Lung (tissue), 12 donors: ENCODE measurements around the gene RPP38. TPM values are rescaled to one million over a fixed set of nuclear protein-coding genes. Genes with fewer than 3 reads are reported as not detected.

Source experiments
- ATAC-seq: fragments of 200-7000 bp; cut with Tn5 transposase; one replicate; pipeline ENCODE4 v1.9.1; 2020; ENCODE audit warnings: moderate number of reproducible peaks; ENCODE audit not compliant: insufficient read depth, low FRiP score
- DNase-seq, 3 donors: peaks; one replicate each; pipeline ENCODE4 v3.0.0-alpha.2; 2013 to 2017
- H3K27ac ChIP-seq, 2 donors: one replicate each; pipeline ENCODE4 v1.5.1; 2013; ENCODE audit warnings: mild to moderate bottlenecking in 2 of 2, moderate library complexity in 2 of 2, control low read depth in 1 of 2, inconsistent platforms in 1 of 2, low read depth in 1 of 2, low read length in 1 of 2
- H3K27me3 ChIP-seq, 3 donors: one replicate each; pipeline ENCODE4 v1.5.1; 2013; ENCODE audit warnings: low read length in 2 of 3; ENCODE audit not compliant: control insufficient read depth in 3 of 3, insufficient read depth in 3 of 3
- H3K36me3 ChIP-seq, 4 donors: one replicate each; pipeline ENCODE4 v1.5.1; 2013; ENCODE audit warnings: low read length in 4 of 4, mild to moderate bottlenecking in 1 of 4, moderate library complexity in 1 of 4; ENCODE audit not compliant: control insufficient read depth in 4 of 4, insufficient read depth in 4 of 4
- H3K4me1 ChIP-seq, 5 donors: one replicate each; pipeline ENCODE4 v1.5.1; 2013; ENCODE audit warnings: low read length in 5 of 5, mild to moderate bottlenecking in 2 of 5, moderate library complexity in 1 of 5; ENCODE audit not compliant: control insufficient read depth in 5 of 5, insufficient read depth in 5 of 5
- H3K4me3 ChIP-seq: one replicate; pipeline ENCODE4 v1.5.1; 2013; ENCODE audit warnings: mild to moderate bottlenecking, control low read depth, moderate library complexity
- H3K9ac ChIP-seq, 2 donors: one replicate each; pipeline ENCODE4 v1.5.1; 2013; ENCODE audit warnings: low read length in 2 of 2, control low read depth in 1 of 2; ENCODE audit not compliant: insufficient read depth in 1 of 2
- H3K9me3 ChIP-seq, 4 donors: one replicate each; pipeline ENCODE4 v1.5.1; 2013; ENCODE audit warnings: low read length in 3 of 4, mild to moderate bottlenecking in 1 of 4, moderate library complexity in 1 of 4; ENCODE audit not compliant: control insufficient read depth in 4 of 4, insufficient read depth in 3 of 4
- WGBS, 2 donors: extraction: QIAGEN DNeasy Blood & Tissue Kit; methylation state at CpG; one replicate each; pipeline ENCODE4 v1.1.7; 2013; 5-methylcytosine and 5-hydroxymethylcytosine counted together
- polyA plus RNA-seq, 2 donors: library from polyadenylated mRNA; stranded (reverse); fragments of 200-250 nt; gene quantifications; one replicate each; pipeline ENCODE4 v1.2.1, GENCODE V29; 2013
- total RNA-seq, 2 donors: library from RNA; depleted of rRNA in 1 of 2; stranded (reverse); fragments of >200 nt in 1 of 2; gene quantifications; one replicate each; pipeline ENCODE4 v1.2.1, GENCODE V29; 2014 to 2021
- TF ChIP-seq, protein P1 (sequence below): IDR thresholded peaks from 2 replicates; pipeline ENCODE4 v1.5.1; 2012; ENCODE audit warnings: mild to moderate bottlenecking; ENCODE audit errors: control extremely low read depth, extremely low read depth
- donor health status: control.
- donor health status: control.
- donor health status: Bipolar disorder and iron deficiency.
- donor health status: healthy.
- donor health status: DM: yes; HTN: yes; CAD: no.

The RPP38 gene
- total and polyA plus RNA-seq, 4 donors = 10.2 to 25.5 (median 18.1) TPM

- WGBS, 2 donors = 51 to 54% methylated on average over 8 of the region's 8 CpGs
- Histone ChIP-seq H3K27ac (no peak overlapping the region), H3K9ac (no peak overlapping the region), H3K4me3 (no peak overlapping the region), H3K36me3 (peaks cover 13 to 43% (median 27%) of the 10 kb centered on the region in 4 donors), H3K27me3 (no peaks in the 10 kb centered on the region), H3K4me1 (peaks cover 0 to 2% (median 0%) of the 10 kb centered on the region in 5 donors), H3K9me3 (no peaks in the 10 kb centered on the region)
- DNase-seq (peak; percentile 71 to 82 (median 74)), ATAC-seq (peak; percentile 86)
- TF ChIP-seq, protein P1, sequence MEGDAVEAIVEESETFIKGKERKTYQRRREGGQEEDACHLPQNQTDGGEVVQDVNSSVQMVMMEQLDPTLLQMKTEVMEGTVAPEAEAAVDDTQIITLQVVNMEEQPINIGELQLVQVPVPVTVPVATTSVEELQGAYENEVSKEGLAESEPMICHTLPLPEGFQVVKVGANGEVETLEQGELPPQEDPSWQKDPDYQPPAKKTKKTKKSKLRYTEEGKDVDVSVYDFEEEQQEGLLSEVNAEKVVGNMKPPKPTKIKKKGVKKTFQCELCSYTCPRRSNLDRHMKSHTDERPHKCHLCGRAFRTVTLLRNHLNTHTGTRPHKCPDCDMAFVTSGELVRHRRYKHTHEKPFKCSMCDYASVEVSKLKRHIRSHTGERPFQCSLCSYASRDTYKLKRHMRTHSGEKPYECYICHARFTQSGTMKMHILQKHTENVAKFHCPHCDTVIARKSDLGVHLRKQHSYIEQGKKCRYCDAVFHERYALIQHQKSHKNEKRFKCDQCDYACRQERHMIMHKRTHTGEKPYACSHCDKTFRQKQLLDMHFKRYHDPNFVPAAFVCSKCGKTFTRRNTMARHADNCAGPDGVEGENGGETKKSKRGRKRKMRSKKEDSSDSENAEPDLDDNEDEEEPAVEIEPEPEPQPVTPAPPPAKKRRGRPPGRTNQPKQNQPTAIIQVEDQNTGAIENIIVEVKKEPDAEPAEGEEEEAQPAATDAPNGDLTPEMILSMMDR = peak; percentile 76
These were observed 9.3 kb downstream of the RPP38 start for GRCh38 chr10:15106352-15107013.

DNA sequence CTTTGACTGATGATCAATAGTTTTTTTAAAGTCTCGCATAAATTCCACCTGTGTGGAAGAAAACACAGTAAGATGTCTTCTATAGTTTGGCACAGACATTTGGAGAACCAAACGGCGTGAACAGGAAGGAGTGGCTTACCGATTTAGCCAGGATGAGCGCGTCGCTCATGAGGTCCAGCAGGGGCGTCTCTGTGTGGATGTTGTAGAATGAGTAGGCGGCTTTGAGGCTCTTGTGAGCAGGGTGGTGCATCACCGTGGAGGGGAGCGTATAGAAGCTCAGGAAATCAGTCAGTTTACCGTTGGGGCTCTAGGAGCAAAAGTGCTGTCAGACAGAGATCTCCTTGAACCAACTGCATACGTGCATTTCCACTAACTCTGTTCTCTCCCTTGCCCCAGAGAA lies 15.5 kb downstream of the RPP38 start:
- Histone ChIP-seq H3K9me3 (peaks cover 0 to 5% (median 0%) of the 10 kb centered on the region in 4 donors), H3K4me1 (no peaks in the 10 kb centered on the region), H3K27me3 (no peaks in the 10 kb centered on the region), H3K9ac (no peak overlapping the region), H3K4me3 (no peak overlapping the region), H3K27ac (no peak overlapping the region), H3K36me3 (peaks cover 7 to 44% (median 23%) of the 10 kb centered on the region in 4 donors)
- ATAC-seq (no peak), DNase-seq (no peak)
- WGBS, 2 donors = 95% methylated on average over 13 of the region's 13 CpGs
- TF ChIP-seq, protein P1 = no peak

- no peak overlapping the region for H3K27ac ChIP-seq
- ATAC-seq (no peak), DNase-seq (peak in 1 of 3 donors; percentile 7)
- no peaks in the 10 kb centered on the region for H3K4me1 ChIP-seq
- WGBS, 2 donors = 90% methylated on average over 4 of the region's 4 CpGs
- H3K27me3 ChIP-seq = no peaks in the 10 kb centered on the region
- H3K9ac ChIP-seq = no peak overlapping the region
- TF ChIP-seq, protein P1 = no peak
- no peak overlapping the region for H3K4me3 ChIP-seq
- H3K9me3 ChIP-seq = peaks cover 0 to 5% (median 0%) of the 10 kb centered on the region in 4 donors
- peaks cover 7 to 43% (median 23%) of the 10 kb centered on the region in 4 donors for H3K36me3 ChIP-seq
These were observed 16.6 kb downstream of the RPP38 start for GRCh38 chr10:15113766-15114165.

DNA sequence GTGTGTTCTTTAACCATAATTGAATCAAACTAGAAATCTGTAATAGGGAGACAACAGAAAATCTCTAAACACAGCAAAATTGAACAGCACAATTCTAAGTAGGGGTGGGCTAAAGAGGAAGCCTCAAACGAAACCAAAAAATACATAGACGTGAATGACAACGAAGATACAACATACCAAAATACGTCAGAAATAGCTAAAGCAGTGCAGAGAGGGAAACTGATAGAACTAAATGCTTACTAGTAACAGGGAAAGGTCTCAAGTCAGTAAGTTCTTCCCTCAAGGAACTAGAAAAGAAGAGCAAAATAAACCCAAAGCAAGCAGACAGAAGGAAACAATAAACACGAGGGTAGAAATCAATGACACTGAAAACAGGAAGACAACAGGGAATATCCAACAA lies 19.1 kb downstream of the RPP38 start:
- H3K9me3 ChIP-seq = peaks cover 0 to 5% (median 0%) of the 10 kb centered on the region in 4 donors
- H3K27me3 ChIP-seq = no peaks in the 10 kb centered on the region
- no peak overlapping the region for H3K27ac ChIP-seq
- H3K9ac ChIP-seq = no peak overlapping the region
- H3K4me3 ChIP-seq = no peak overlapping the region
- WGBS, 2 donors = 86 to 96% methylated on average over 5 of the region's 5 CpGs
- peaks cover 7 to 39% (median 26%) of the 10 kb centered on the region in 4 donors for H3K36me3 ChIP-seq
- DNase-seq = no peak
- H3K4me1 ChIP-seq = no peaks in the 10 kb centered on the region
- TF ChIP-seq, protein P1 = no peak
- no peak for ATAC-seq
